Glutamatergic neuron (in vitro differentiated cells): Measurements from ENCODE around the gene JARID2. TPM values are rescaled to one million over a fixed set of nuclear protein-coding genes. Genes with fewer than 3 reads are reported as not detected.
A peak's percentile ranks its signal among the peaks of the same experiment; 100 is the strongest.

Experiments used
- DNase-seq: peaks from one replicate; pipeline ENCODE4 v3.0.0; 2022
- H3K27ac Mint-ChIP-seq: one replicate; pipeline ENCODE4 v1.8.0; 2020; ENCODE audit warnings: mild to moderate bottlenecking, mixed read lengths, inconsistent platforms; ENCODE audit not compliant: unreplicated experiment
- H3K27me3 Mint-ChIP-seq: one replicate; pipeline ENCODE4 v1.8.0; 2020; ENCODE audit warnings: mild to moderate bottlenecking, moderate library complexity, mixed read lengths, inconsistent platforms; ENCODE audit not compliant: unreplicated experiment
- H3K36me3 Mint-ChIP-seq: one replicate; pipeline ENCODE4 v1.8.0; 2020; ENCODE audit warnings: mild to moderate bottlenecking, mixed read lengths, inconsistent platforms; ENCODE audit not compliant: unreplicated experiment
- H3K4me1 Mint-ChIP-seq: one replicate; pipeline ENCODE4 v1.8.0; 2020; ENCODE audit warnings: mild to moderate bottlenecking, low read depth, mixed read lengths, inconsistent platforms; ENCODE audit not compliant: unreplicated experiment
- H3K4me3 Mint-ChIP-seq: one replicate; pipeline ENCODE4 v1.8.0; 2020; ENCODE audit warnings: mild to moderate bottlenecking, mixed read lengths, inconsistent platforms; ENCODE audit not compliant: unreplicated experiment
- H3K9me3 Mint-ChIP-seq: one replicate; pipeline ENCODE4 v1.8.0; 2020; ENCODE audit warnings: mild to moderate bottlenecking, moderate library complexity, mixed read lengths, inconsistent platforms; ENCODE audit not compliant: unreplicated experiment
- CTCF ChIP-seq: fragments of 200-600 bp; sonication (generic); IDR thresholded peaks from one replicate; pipeline ENCODE4 v1.5.0; 2021; ENCODE audit not compliant: partially characterized antibody, unreplicated experiment
- total RNA-seq: library from RNA; stranded (reverse); fragmentation: NEBNext Ultra II Directional; extraction: Animal tissue kit (Norgen Biotek cat#: 25700); gene quantifications from one replicate; pipeline ENCODE4 v1.2.1, GENCODE V29; 2021; ENCODE audit not compliant: unreplicated experiment

JARID2 gene
- total RNA-seq, 1 donor from 2014 or later, result 83.8 TPM

GRCh38 chr6:15364401-15365037 is 118.7 kb downstream of the JARID2 start:
- TF ChIP-seq CTCF, result no peak
- peaks cover 42% of the 10 kb centered on the region for H3K4me1 Mint-ChIP-seq
- H3K36me3 Mint-ChIP-seq, result no peaks in the 10 kb centered on the region
- H3K4me3 Mint-ChIP-seq, result no peak overlapping the region
- peaks cover under 1% of the 10 kb centered on the region for H3K9me3 Mint-ChIP-seq
- DNase-seq, result no peak
- no peaks in the 10 kb centered on the region for H3K27me3 Mint-ChIP-seq
- no peak overlapping the region for H3K27ac Mint-ChIP-seq

- peaks cover 2% of the 10 kb centered on the region for H3K9me3 Mint-ChIP-seq
- no peak for TF ChIP-seq CTCF
- H3K27ac Mint-ChIP-seq, result no peak overlapping the region
- H3K4me1 Mint-ChIP-seq, result peaks cover 48% of the 10 kb centered on the region
- H3K4me3 Mint-ChIP-seq, result peak overlapping the region; percentile 22
- H3K27me3 Mint-ChIP-seq, result peaks cover 2% of the 10 kb centered on the region
- DNase-seq, result peak; percentile 43
- H3K36me3 Mint-ChIP-seq, result no peaks in the 10 kb centered on the region
Observed at GRCh38 chr6:15365273-15365687, 119.4 kb downstream of the JARID2 start.

- Mint-ChIP-seq H3K36me3 (no peaks in the 10 kb centered on the region), H3K9me3 (peaks cover 2% of the 10 kb centered on the region), H3K4me1 (peaks cover 54% of the 10 kb centered on the region), H3K27ac (no peak overlapping the region), H3K4me3 (no peak overlapping the region), H3K27me3 (peaks cover 2% of the 10 kb centered on the region)
- TF ChIP-seq CTCF, result no peak
- DNase-seq, result no peak
Observed at GRCh38 chr6:15366003-15366535, 120.2 kb downstream of the JARID2 start.

- peaks cover 2% of the 10 kb centered on the region for H3K27me3 Mint-ChIP-seq
- peaks cover 4% of the 10 kb centered on the region for H3K9me3 Mint-ChIP-seq
- no peak overlapping the region for H3K4me3 Mint-ChIP-seq
- H3K36me3 Mint-ChIP-seq, result no peaks in the 10 kb centered on the region
- TF ChIP-seq CTCF, result no peak
- DNase-seq, result no peak
- peaks cover 61% of the 10 kb centered on the region for H3K4me1 Mint-ChIP-seq
- no peak overlapping the region for H3K27ac Mint-ChIP-seq
Observed at GRCh38 chr6:15366879-15367278, 121.0 kb downstream of the JARID2 start.

GRCh38 chr6:15368186-15368585 is 122.3 kb downstream of the JARID2 start:
- no peak for TF ChIP-seq CTCF
- no peak for DNase-seq
- H3K36me3 Mint-ChIP-seq, result no peaks in the 10 kb centered on the region
- no peak overlapping the region for H3K4me3 Mint-ChIP-seq
- H3K27me3 Mint-ChIP-seq, result peaks cover 2% of the 10 kb centered on the region
- peaks cover 63% of the 10 kb centered on the region for H3K4me1 Mint-ChIP-seq
- H3K27ac Mint-ChIP-seq, result no peak overlapping the region
- peaks cover 4% of the 10 kb centered on the region for H3K9me3 Mint-ChIP-seq
